Activated CD8-positive, alpha-beta memory T cell treated with anti-CD3 and anti-CD28 coated beads, Interleukin-2, amount 50 U/mL, for 4 hours (primary cell): ENCODE data around the gene CYSRT1.

Experiments
- DNase-seq: peaks from one replicate; pipeline ENCODE4 v3.0.0-alpha.2; 2020

The CYSRT1 gene

DNA sequence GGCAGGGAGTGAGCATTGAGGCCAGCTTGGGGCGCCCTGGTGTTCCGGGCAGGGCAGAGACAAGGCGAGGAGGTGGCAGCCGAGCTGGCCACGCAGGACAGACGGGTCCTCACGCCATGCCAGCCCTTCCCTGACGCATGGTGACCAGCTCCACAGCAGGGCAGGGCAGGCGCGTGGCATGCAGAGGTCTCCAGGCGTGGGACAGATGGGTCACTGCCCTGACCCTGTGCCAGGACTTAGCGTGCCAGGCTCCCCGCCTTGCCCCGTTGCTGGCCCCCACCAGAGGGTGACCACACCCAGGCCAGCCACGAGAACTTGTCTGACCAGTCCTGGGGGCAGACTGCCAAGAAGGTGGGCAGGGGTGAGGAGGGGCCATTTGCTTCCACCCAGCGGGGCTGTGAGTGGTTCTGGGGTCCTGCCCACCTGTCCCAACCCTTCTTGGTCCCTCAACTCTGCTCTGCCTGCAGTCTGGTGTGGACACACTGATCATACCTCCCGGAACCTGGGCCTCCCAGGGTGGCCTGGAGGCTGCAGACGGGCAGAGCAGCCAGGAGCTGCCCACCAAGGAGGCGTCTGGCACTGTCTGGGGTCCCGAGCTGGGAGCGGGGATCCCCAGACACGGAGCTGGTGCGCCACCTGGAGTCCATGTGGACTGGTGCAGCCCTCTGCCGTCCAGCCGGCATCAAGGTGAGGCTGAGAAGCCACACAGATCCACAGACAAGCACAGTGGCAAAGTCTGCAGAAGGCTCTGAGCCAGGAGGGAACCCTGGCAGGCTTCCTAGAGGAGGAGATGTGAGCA, 2.3 kb downstream of the CYSRT1 start, which contains the start of gene RNF224:
TSS of gene RNF224 (plus strand) at position 449 of the 799 bp plus-strand sequence. CDS start 834 bp downstream, outside the sequence.
- DNase-seq: peak; percentile 84

- no peak for DNase-seq
These were observed 3.0 kb downstream of the CYSRT1 start for GRCh38 chr9:137227853-137228505.

DNA sequence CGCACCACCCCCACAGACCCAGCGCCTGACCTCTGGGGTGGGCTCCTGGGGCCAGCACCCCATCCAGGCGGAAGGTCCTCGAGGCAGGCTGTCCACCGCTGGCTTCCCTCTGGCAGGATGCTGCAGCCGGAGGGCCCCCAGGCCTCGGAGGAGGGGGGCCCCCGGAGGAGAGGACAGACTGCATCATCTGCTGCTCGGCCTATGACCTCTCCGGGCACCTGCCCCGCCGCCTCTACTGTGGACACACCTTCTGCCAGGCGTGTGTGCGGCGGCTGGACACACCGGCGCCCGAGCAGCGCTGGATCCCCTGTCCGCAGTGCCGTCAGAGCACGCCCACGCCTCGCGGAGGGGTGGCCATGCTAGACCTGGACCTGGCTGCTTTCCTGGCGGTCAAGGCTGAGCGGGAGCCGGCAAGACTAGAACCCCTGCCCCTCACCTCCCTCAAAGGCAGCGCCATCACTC, 3.6 kb downstream of the CYSRT1 start:
- no peak for DNase-seq

- DNase-seq: no peak
These were observed 4.3 kb downstream of the CYSRT1 start for GRCh38 chr9:137228968-137229896.

GRCh38 chr9:137229903-137230704, 5.1 kb downstream of the CYSRT1 start:
- no peak for DNase-seq

GRCh38 chr9:137230705-137231371, 5.9 kb downstream of the CYSRT1 start, which contains the start of gene SLC34A3:
TSS of gene SLC34A3 (plus strand) at chr9:137230901. CDS start at chr9:137231703, 802 bp downstream.
- no peak for DNase-seq

- no peak for DNase-seq
These were observed 6.5 kb downstream of the CYSRT1 start for GRCh38 chr9:137231372-137232039.

- DNase-seq: no peak
These were observed 7.1 kb downstream of the CYSRT1 start for GRCh38 chr9:137232101-137232500.

- no peak for DNase-seq
These were observed 7.5 kb downstream of the CYSRT1 start for GRCh38 chr9:137232510-137232909.

DNA sequence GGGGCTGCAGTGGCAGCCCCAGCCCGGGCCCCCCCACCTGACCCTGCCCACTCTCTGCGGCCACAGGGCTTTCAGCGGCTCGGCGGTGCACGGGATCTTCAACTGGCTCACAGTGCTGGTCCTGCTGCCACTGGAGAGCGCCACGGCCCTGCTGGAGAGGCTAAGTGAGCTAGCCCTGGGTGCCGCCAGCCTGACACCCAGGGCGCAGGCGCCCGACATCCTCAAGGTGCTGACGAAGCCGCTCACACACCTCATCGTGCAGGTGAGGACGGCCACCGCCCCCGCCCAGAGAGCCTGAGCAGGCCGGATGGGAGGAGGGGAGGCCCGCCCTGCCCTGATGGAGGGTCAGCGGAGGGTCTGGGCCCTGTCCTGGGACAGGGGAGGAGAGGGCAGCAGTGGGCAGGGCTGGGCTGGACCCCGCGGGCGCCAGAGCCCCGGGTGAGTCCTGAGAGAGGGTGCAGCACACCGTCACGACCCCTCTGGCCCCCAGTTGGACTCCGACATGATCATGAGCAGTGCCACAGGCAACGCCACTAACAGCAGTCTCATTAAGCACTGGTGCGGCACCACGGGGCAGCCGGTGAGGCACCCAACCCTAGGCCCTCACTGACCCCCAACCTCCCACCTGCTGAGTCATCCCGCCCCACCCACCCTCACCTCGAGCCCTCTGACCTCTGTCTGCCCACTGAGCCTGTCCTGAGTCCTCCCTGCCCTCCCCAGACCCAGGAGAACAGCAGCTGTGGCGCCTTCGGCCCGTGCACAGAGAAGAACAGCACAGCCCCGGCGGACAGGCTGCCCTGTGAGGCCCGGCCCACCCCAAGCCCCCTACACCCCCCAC, 8.4 kb downstream of the CYSRT1 start:
- DNase-seq: no peak

DNA sequence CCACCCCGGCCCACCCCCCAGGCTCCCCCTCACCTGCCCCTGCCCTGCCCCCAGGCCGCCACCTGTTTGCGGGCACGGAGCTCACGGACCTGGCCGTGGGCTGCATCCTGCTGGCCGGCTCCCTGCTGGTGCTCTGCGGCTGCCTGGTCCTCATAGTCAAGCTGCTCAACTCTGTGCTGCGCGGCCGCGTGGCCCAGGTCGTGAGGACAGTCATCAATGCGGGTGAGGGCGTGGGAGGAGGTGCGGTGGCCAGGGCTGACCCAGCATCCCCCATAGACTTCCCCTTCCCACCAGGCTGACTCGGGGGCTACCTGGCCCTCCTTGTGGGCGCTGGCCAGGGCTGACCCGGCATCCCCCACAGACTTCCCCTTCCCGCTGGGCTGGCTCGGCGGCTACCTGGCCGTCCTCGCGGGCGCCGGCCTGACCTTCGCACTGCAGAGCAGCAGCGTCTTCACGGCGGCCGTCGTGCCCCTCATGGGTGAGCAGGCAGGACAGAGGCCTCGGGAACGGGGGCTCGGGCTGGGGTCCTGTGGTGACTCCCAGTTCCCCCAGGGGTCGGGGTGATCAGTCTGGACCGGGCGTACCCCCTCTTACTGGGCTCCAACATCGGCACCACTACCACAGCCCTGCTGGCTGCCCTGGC, 9.2 kb downstream of the CYSRT1 start:
- no peak for DNase-seq

DNA sequence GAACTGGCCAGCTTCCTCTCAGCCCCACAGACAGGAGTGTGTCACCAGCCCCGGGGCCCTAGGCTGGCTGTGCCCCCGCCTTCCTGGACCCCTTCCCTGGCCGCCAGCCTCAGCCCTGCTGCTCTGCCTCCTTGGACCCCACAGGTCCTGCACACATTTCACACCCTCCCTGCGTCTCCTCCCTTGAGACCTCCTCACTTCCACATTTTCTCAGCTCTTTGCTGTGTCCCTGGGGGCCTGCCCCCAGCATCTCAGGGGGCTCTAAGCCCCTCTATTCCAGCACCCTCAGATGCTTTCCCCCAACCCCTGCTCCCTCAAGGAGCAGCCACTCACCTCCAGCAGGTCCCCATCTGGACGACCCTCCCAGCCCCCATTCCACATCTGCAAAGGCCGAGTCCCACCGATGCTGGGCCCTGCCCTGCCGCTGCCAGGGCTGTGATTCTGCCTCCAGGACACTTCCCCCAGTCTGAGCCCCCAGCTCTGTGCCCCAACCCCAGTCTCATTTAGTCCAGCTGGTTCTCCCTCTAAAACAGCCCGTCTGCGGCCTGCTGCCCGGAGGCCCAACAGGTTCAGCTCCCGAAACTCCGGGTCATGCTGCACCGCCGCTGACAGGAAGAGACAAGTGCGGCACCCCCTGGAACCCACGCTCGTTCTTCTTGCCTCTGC, 9.9 kb downstream of the CYSRT1 start:
- DNase-seq: no peak

GRCh38 chr9:137235424-137236237, 10.7 kb downstream of the CYSRT1 start:
- no peak for DNase-seq

GRCh38 chr9:137236238-137236935, 11.4 kb downstream of the CYSRT1 start:
- peak; percentile 94 for DNase-seq

DNA sequence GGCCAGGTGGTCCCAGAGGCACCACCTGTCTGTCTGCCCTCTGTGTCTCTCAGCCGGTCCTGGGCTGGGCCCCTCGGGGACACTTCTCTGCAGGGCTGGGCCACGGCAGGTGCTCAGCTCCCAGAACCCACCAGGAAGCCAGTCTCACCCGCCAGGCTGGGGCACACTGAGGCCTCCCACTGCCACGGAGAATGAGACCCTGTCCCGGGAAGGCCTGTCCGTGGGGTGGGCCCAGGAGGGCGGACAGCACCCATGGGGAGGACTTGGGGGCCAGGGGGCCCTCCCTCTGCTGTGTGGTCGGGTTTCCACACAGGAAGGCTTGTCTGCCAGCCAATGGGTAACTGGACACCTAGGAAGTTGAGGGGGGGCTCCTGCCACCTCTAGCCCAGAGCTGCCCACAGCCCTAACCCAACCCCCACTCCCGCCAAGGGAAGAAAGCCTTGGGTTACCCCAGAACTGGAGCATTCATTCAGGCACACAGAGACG, 12.0 kb downstream of the CYSRT1 start:
- DNase-seq: no peak

DNA sequence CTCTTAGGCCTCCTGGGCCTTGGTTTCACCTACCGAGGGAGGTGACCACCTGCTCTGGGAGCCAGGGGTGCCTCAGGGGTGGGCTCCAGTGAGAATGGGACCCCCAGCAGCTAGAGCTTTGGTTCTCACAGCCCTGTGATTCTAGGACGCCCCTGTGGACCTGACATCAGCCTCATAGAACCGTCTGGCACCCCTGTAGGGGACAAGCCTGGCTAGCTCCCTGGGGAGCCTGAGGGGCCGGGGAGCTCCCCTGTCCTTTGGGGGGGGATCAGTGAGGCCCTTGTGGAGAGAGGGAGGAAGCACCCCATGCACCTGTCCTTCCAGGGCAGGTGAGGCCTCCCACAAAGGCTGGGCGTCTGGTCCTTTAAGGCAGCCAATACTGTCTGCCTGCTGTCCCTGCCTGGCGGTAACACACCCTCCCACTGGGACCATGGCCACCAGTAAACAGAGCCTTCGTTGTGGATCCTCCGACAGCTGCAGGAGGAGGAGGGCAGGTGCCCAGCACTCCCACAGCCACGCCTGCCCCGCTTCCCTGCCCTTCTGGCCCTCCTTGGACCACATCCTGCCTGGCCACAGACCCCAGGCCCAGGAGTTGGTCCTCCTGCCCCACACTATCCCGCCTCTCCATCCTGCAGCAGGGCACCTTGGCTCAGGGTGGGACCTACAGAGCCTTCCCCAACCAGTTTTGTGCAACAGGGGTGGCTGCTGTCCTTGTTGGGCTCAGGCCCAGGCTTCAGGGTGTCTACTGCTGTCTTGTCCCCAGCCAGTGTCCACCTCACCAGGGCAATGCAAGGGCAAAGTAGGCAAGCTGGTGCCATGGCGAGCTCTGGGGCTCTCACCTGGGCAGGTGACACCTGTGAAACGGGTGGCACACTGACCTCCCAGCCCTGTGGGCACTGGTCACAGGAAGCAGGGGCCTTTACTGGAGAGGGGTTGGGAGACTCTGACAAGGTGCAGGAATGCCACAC, 13.1 kb downstream of the CYSRT1 start:
- no peak for DNase-seq
